KOPT-K1 (cell line): ENCODE data around the gene EEF2K.

Experiments used
- H3K27ac ChIP-seq: fragments of 200-600 bp; sonication (generic); 2 replicates; pipeline ENCODE4 v1.5.1; 2016; ENCODE audit warnings: antibody characterized with exemption, mild to moderate bottlenecking, low read depth, low read length; ENCODE audit not compliant: poor library complexity, severe bottlenecking
- H3K36me3 ChIP-seq: fragments of 200-600 bp; sonication (generic); 2 replicates; pipeline ENCODE4 v1.5.1; 2017; ENCODE audit warnings: antibody characterized with exemption, mild to moderate bottlenecking, low read length, moderate library complexity; ENCODE audit not compliant: insufficient read depth
- H3K9me3 ChIP-seq: fragments of 200-600 bp; sonication (generic); 2 replicates; pipeline ENCODE4 v1.5.1; 2017; ENCODE audit warnings: antibody characterized with exemption, low read length, mild to moderate bottlenecking; ENCODE audit not compliant: insufficient read depth, poor library complexity, severe bottlenecking

Gene EEF2K

DNA sequence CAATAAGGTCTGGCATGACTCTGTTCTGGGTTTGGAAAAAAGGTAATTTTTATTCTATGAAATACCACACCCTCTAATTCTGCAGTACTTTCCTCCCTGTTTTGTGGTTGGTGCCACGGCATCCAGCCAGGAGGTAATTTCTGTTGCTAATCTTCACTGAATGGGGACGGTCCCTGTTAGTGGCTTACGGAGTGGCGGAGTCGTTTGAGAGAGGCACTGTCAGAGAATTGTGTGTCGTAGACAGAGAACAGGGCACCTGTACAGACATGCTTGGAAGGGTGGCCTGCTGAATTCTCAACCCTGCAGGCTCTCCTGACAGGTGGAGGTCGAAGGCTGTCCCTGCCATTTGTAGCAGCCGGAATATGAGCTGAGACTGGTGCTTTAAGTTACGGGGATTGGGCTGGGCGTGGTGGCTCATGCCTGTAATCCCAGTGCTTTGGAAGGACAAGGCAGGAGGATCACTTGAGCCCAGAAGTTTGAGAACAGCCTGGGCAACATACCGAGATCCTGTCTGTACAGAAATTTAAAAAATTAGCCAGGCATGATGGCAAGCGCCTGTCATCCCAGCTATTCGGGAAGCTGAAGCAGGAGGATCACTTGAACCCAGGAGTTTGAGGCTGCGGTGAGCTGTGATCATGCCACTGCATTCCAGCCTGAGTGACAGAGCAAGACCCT lies 33.2 kb downstream of the EEF2K start:
- Histone ChIP-seq H3K9me3 (no peaks in the 10 kb centered on the region), H3K27ac (peak overlapping the region; percentile 91)

DNA sequence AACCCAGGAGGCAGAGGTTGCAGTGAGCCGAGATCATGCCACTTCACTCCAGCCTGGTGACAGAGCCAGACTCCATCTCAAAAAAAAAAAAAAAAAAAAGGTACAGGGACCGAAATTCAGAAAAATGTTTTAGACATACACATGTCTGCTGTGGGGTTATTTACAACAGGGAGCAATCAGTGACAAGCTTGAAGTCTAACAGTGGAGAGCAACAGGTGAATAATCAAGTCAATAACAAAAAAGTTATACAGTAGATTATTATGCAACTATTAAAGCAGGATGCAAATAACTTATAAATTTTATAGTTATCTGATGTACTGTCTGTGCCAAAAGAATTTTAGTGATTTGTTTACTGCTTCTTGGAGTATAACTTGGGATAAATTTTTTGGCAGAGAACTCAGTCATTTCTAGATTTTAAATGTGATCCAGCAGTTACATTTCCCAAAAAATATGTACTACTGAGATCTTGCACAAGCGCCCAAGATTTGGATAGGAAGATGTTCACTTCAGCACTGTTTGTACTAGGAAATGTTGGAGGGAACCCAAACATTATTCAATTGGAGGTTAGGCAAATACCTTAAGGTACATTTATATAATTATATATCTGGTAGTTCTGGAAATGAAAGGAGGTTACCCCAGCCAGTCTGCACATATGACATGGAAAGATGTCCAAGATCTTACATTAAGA lies 34.1 kb downstream of the EEF2K start:
- H3K27ac ChIP-seq = peak overlapping the region; percentile 91
- no peaks in the 10 kb centered on the region for H3K9me3 ChIP-seq
- H3K36me3 ChIP-seq = peaks cover 35% of the 10 kb centered on the region

More for the DNA sequence above, 33.2 kb downstream of the EEF2K start:
- peaks cover 26% of the 10 kb centered on the region for H3K36me3 ChIP-seq

DNA sequence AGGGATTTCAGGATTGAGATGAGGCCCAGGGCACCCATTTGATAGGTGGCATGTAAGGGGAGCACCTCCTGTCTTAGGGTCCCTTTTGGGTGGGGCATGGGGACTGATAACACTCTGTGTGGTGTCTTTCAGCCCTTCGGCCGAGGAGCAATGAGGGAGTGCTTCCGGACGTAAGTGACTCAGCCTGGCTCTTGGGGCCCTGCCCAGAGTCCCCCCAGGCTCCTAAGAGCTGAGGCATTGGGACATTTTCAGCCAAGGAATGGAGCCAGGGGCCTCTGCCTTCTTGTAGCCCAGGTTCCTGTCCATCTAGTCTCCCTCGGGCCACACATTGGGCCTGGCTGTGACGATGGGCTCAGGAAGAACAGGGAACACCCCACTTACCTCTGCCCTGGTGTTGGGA lies 44.4 kb downstream of the EEF2K start:
- H3K27ac ChIP-seq = no peak overlapping the region
- peaks cover 77% of the 10 kb centered on the region for H3K36me3 ChIP-seq
- peaks cover 7% of the 10 kb centered on the region for H3K9me3 ChIP-seq

DNA sequence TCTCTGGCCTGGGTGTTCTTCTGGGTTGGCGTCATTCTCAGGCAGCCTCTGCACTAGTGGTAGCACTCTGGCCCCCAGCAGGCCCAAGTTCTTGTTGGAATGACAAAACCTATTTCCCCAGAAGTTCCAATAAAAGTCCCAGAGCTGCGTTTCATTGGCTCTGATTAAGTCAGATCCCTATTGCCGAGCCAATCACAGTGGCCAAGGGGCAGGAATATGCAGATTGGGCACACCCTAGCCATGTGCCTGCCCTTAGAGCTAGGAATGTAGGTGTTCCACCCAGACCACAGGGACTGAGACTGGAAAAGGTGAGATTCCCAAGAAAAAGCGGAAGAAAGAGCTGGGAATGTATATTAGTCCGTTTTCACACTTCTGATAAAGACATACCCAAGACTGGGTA lies 46.2 kb downstream of the EEF2K start:
- Histone ChIP-seq H3K36me3 (peaks cover 75% of the 10 kb centered on the region), H3K9me3 (peaks cover 7% of the 10 kb centered on the region), H3K27ac (no peak overlapping the region)

DNA sequence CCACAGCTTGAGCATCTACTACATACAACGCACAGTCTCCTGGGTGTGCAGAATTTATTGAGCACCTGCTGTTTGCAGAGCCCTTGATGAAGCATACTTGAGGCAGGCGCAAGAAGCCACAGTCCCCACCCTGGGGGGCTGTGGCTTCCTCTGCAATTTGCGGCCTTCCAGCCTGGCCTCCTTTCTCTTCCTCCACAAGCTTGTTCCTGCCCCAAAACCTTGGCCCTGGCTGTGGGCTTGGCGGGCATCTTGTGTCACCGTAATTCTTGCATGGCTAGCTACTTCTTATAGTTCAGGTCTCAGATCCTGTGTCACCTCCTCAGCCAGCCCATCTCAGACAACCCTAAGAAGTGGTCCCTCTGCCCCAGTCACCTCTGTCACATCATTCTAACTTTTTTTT lies 47.2 kb downstream of the EEF2K start:
- H3K36me3 ChIP-seq = peaks cover 78% of the 10 kb centered on the region
- H3K9me3 ChIP-seq = peaks cover 7% of the 10 kb centered on the region
- H3K27ac ChIP-seq = no peak overlapping the region

DNA sequence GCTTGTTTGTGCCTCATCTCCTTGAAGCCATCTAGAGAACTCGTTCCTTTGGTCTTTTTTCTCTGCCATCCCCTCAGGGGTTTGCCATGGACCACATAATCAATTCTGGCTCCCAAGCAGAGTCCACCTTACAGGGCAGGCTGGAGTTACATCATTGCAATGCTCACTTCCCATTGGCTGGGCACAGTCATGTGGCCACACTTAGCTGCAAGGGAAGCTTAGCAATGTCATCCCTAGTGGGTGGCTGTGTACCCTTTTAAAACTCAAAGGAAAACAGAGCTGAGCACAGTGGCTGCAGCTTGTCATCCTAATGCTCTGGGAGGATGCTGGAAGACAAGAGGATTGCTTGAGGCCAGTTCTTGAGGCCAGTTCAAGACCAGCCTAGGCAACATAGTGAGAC lies 49.3 kb downstream of the EEF2K start:
- Histone ChIP-seq H3K27ac (no peak overlapping the region), H3K36me3 (peaks cover 90% of the 10 kb centered on the region), H3K9me3 (peaks cover 13% of the 10 kb centered on the region)

DNA sequence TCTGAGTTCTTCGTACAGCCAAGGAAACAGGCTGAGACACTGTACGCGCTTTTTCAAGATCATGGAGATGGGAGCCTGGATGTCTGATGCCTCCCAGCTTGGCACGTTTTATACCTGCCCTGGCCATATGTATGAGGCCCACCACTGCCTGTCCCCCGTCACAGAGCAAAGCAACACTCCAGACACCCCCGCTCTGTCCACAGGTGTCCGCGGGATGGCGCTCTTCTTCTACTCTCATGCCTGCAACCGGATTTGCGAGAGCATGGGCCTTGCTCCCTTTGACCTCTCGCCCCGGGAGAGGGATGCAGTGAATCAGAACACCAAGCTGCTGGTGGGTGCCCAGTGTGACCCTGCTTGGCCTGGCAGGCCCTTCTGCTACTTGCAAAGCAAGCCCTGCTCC lies 51.4 kb downstream of the EEF2K start:
- peaks cover 17% of the 10 kb centered on the region for H3K9me3 ChIP-seq
- H3K27ac ChIP-seq = no peak overlapping the region
- H3K36me3 ChIP-seq = peaks cover 85% of the 10 kb centered on the region

DNA sequence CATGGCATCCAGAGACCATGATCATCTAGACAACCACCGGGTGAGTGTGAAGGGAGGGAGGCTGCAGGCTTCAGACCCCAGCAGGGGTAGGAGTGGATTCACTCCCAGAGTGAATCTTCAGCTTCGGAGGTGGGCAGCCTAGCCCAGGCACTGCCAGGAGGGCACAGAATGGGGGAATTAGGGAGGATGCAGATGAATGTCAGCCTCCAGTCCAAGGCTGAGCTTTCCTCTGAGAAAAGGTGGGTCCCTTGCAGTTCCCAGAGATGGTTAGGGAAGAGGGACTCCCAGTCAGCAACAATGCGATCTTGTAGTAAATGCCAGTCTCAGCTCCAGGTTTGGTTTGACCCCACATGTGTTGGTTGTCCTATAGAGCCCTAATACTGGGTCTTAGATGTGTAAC lies 54.4 kb downstream of the EEF2K start:
- Histone ChIP-seq H3K9me3 (peaks cover 10% of the 10 kb centered on the region), H3K36me3 (peaks cover 60% of the 10 kb centered on the region), H3K27ac (no peak overlapping the region)

DNA sequence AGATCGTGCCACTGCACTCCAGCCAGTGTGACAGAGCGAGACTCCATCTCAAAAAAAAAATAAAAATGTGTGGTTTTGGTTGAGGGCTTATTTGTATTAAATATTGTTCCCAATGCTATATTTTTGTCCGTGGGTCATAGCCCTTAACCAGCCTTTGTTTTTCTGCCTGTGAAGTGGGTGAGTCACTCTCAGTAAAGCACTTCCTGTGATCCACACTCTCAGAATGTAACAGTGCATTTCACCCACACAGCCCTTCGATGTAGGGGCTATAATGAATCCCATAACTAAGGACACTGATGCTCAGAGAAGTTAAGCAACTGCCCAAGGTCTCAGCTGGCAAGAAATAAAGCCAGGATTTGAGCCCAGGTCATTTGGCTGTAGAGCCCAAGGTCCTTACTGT lies 56.4 kb downstream of the EEF2K start:
- H3K9me3 ChIP-seq = peaks cover 10% of the 10 kb centered on the region
- H3K27ac ChIP-seq = no peak overlapping the region
- H3K36me3 ChIP-seq = peaks cover 61% of the 10 kb centered on the region

DNA sequence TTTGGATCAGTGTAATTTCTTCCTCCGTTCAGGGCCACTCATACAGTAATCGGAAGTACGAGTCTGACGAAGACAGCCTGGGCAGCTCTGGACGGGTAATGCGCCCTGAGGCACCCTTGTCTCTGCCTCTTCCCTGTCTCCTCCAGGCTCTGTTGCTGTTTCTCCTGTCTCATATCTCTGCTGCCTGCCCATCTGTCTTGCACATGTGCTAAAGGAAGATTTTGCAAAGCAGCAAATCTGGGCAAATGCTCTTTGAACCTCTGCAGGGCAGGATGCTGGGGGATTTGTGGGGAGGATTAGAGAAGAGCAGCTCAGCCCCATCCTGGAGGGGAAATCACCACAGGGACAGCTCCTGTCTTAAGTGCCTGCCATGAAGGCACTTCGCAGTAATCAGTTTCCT lies 58.7 kb downstream of the EEF2K start:
- Histone ChIP-seq H3K27ac (no peak overlapping the region), H3K36me3 (peaks cover 51% of the 10 kb centered on the region), H3K9me3 (peaks cover 9% of the 10 kb centered on the region)

DNA sequence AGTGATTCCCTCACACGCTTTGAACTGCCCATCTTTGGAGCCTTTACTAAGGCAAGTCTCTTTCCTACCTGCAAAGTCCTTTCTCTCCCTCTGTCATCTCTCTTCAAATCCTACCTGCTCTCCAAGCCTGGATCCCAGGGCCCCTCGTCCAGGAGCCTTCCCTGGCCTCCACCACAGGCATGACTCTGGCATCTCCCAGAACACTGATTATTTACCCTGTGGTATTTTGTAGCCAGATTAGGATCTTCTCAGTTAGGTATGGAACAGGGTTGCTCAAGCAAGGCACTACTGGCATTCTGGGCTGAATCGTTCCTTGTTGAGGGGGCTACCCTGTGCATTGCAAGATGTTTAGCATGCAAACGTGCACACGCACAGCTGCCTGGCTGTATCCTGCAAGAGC lies 59.3 kb downstream of the EEF2K start:
- Histone ChIP-seq H3K27ac (no peak overlapping the region), H3K36me3 (peaks cover 51% of the 10 kb centered on the region), H3K9me3 (peaks cover 4% of the 10 kb centered on the region)

DNA sequence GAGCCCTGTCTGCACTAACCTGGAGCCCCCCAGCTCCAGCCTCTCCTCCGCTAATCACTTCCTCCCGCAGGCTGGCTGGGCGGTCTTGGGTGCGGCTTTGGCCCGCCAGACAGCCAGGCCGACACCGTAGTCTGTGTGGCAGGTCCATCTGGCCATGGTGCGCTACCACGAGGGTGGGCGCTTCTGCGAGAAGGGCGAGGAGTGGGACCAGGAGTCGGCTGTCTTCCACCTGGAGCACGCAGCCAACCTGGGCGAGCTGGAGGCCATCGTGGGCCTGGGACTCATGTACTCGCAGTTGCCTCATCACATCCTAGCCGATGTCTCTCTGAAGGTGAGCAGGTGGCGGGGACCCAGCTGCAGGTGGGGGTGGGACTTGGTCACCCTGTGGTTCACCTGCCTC lies 60.5 kb downstream of the EEF2K start:
- Histone ChIP-seq H3K36me3 (peaks cover 48% of the 10 kb centered on the region), H3K9me3 (no peaks in the 10 kb centered on the region), H3K27ac (no peak overlapping the region)

DNA sequence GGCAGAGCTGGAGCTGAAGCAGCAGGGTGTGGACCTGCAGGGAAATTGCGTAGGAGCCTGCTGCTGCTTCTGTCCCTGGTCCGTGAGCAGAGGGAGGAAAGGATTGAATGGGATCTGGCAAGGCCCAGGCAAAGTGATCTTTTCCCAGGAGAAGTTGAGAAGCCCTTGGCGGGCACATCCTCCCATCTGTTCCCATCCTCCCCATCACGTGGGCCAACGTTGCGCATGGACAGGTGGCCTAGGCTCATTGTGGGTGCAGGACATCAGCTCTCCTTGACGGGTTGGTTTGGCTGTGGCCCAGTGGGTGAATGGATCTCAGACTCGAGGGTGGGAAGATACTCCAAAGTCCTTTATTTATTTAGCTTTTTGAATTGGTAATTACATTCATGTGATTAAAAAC lies 61.7 kb downstream of the EEF2K start:
- Histone ChIP-seq H3K9me3 (no peaks in the 10 kb centered on the region), H3K27ac (no peak overlapping the region), H3K36me3 (peaks cover 53% of the 10 kb centered on the region)

DNA sequence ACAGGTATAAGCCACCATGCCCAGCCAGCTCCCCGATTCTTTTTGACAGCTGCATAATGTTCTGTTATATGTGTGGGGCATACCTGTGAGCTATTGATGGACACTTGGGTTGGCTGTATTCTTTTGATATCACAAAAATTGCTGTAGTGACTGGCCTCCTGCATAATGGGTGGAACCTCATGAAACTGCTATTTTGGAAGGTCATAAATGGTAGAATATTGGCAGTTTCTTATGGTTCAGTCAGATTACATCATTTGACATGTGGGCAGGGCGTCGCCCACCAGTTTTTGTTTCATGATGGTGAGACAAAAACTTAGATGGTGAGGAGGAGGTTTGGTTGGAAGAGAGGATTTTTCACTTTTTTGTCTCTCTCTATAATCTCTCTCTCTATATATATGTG lies 64.4 kb downstream of the EEF2K start:
- H3K36me3 ChIP-seq = peaks cover 71% of the 10 kb centered on the region

DNA sequence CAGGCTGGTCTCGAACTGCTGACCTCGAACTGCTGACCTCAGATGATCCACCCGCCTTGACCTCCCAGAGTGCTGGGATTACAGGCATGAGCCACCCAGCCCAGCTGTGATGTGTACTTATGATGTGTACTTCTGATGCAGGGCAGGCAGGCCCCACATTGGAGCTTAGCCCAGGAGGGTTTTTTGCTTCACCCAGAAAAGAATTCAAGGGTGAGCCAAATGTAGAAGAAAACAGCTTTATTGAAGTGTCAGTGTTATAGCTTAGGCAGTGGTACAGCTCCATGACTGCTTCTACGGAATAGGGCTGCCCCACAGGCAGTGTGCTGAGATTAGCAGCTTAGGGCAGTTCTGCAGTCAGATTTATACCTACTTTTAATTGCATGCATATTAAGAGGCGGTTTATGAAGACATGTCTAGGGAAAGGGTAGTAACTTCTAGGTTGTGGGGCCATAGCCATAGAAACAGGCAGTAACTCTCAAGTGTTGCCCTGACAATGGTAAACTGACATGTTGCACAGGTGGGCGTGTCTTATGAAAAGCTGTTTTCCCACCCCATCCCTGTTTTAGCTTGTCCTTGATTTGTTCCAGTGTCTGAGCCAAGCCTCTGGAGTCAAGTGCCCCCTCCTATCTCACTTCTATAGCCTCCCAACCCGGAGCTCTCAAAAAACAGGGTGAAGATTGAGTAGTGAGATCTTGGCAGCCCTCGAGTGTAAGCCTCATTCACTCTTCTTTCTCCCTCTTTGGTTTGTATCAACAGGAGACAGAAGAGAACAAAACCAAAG lies 67.0 kb downstream of the EEF2K start:
- Histone ChIP-seq H3K9me3 (no peaks in the 10 kb centered on the region), H3K27ac (no peak overlapping the region), H3K36me3 (peaks cover 67% of the 10 kb centered on the region)

More for the DNA sequence above, 64.4 kb downstream of the EEF2K start:
- Histone ChIP-seq H3K9me3 (no peaks in the 10 kb centered on the region), H3K27ac (no peak overlapping the region)
